Left ventricle myocardium superior (tissue), 1 donor: Measurements from ENCODE around the gene NKX1-2. TPM values are rescaled to one million over a fixed set of nuclear protein-coding genes. Genes with fewer than 3 reads are reported as not detected.

Experiments used
- ATAC-seq: fragments of 200-7000 bp; cut with Tn5 transposase; one replicate; pipeline ENCODE4 v1.9.1; 2020; ENCODE audit warnings: mild to moderate bottlenecking, moderate library complexity
- DNase-seq: peaks from one replicate; pipeline ENCODE4 v3.0.0-alpha.2; 2020
- intact Hi-C: fragments of 100-400 bp; cut with micrococcal nuclease; formaldehyde crosslinking; loops from one replicate; pipeline ENCODE4 v1.11.0; 2022
- long read RNA-seq: library from polyadenylated mRNA; unstranded; transcript quantifications from one replicate; pipeline ENCODE4 v2.0.0, GENCODE V29; 2021
- total RNA-seq: library from RNA; stranded (reverse); fragmentation: NEBNext Ultra II Directional; extraction: Animal tissue kit (Norgen Biotek cat#: 25700); gene quantifications from one replicate; pipeline ENCODE4 v1.2.1, GENCODE V29; 2021
- donor health status: DM: no; HTN: yes; CAD: no; lungs with severe emphysema.

NKX1-2 gene
- total RNA-seq: not detected
- long read RNA-seq: 0 reads

- DNase-seq (no peak), ATAC-seq (peak; percentile 46)
- intact Hi-C loops: no loop called here
These were observed at the start of gene NKX1-2 for GRCh38 chr10:124450012-124450782. NKX1-2 (minus strand) TSS chr10:124450035; CDS start chr10:124449943, 92 bp downstream.

DNA sequence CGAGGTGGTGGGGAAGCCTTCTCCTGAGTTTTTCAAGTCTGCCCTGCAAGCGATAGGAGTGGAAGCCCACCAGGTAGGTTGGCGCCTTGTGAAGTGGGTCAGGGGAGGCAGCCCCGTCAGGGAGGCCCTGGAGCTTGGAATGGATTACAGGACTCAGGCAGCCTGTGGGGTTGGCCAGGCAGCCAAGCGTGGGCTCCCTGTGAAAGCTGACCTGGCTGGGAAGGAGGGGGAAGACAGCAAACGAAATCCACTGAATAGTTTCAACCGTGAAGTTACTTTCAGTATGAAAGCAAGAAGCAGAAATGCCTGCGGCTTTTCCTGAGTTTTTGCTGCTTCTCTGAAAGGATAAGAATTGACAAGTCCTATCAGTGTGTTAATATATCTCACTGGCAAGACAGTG lies 48.2 kb upstream of the NKX1-2 start:
- ATAC-seq: no peak
- DNase-seq: no peak
- intact Hi-C loops: no loop called here

DNA sequence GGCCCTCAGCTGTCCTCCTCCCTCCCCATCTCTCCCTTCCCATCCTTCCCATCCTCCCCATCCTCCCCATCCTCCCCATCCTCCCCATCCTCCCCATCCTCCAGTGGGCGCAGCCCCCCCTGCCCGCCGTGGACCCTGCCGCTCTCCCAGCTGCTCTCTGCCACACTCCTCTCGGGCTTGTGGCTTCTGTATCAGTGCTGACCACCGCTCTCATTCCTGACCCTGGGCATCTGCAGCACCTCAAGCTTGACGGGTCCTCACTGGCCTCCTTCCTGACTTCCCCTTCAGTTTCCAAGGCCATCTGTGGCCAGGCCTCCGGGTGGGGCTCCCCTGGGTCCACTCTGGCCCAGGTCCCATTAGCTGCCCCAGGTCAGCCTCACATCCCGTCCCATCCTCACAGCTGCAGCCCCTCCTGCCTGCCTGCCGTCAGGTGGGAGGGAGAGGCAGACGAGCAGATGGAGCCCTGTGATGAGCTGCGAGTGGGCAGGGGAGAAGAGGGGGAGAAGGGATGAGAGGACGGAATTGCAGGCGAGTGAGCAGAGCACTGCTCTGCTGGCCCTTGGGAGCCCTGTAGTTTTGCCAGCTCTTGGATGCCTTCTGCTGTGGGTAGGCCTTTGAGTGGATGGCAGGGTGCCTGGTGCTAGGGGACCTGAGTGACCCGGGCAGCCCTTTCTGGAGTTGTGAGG lies 47.5 kb upstream of the NKX1-2 start:
- intact Hi-C loops: no loop called here
- DNase-seq: peak; percentile 76
- ATAC-seq: peak; percentile 96

- DNase-seq (no peak), ATAC-seq (no peak)
- intact Hi-C loops: no loop called here
These were observed 46.8 kb upstream of the NKX1-2 start for GRCh38 chr10:124496620-124497019.

GRCh38 chr10:124496150-124496549 lies 46.3 kb upstream of the NKX1-2 start:
- ATAC-seq: no peak

GRCh38 chr10:124495725-124496124 lies 45.9 kb upstream of the NKX1-2 start:
- intact Hi-C loops: no loop called here
- ATAC-seq: no peak
- DNase-seq: no peak

More at GRCh38 chr10:124496150-124496549, 46.3 kb upstream of the NKX1-2 start:
- DNase-seq: no peak
- intact Hi-C loops: no loop called here

GRCh38 chr10:124495162-124495561 lies 45.3 kb upstream of the NKX1-2 start:
- no peak for ATAC-seq
- DNase-seq: no peak
- intact Hi-C loops: no loop called here

GRCh38 chr10:124494046-124494807 lies 44.4 kb upstream of the NKX1-2 start:
- ATAC-seq (no peak), DNase-seq (no peak)
- intact Hi-C loops: no loop called here

DNA sequence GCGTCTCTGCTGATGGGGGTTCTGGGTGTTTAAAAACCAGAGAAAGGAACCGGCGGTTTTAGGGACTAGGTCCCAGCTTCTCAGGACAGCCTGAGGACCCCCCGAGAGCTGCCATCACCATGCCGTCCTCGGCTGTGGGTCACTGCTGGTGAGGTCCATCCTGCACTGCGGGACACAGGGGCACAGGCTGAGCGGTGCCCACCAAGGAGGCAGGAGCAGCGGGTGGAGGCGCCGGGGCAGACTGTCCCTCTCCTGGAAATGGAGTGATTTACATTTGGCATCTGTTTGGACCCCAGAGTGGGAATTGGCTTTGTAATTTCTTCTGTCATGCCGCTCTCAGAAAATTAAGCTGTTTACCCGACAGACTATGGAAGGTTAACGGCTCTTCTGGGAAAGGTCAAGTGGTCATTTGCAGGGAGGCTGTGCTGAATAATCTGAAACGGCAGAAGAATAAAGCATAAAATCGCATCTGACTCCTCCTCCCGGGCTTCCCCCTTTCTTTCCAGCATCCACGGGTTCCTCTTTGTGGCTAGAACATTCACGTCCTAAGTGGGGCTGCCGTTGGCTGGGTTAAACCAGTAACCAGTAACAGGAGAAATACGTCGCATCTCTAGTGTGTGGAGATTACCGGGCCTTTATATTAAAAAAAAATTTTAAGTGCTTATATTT lies 43.5 kb upstream of the NKX1-2 start:
- ATAC-seq (no peak), DNase-seq (no peak)
- intact Hi-C loops: no loop called here

GRCh38 chr10:124492266-124492665 lies 42.4 kb upstream of the NKX1-2 start:
- no peak for ATAC-seq
- no peak for DNase-seq
- intact Hi-C loops: no loop called here

GRCh38 chr10:124491105-124491504 lies 41.3 kb upstream of the NKX1-2 start:
- intact Hi-C loops: no loop called here
- ATAC-seq: no peak

GRCh38 chr10:124486635-124487034 lies 36.8 kb upstream of the NKX1-2 start:
- intact Hi-C loops: no loop called here
- DNase-seq: no peak
- ATAC-seq: no peak

More at GRCh38 chr10:124491105-124491504, 41.3 kb upstream of the NKX1-2 start:
- no peak for DNase-seq

GRCh38 chr10:124484661-124485060 lies 34.8 kb upstream of the NKX1-2 start:
- ATAC-seq (no peak), DNase-seq (no peak)
- intact Hi-C loops: no loop called here

DNA sequence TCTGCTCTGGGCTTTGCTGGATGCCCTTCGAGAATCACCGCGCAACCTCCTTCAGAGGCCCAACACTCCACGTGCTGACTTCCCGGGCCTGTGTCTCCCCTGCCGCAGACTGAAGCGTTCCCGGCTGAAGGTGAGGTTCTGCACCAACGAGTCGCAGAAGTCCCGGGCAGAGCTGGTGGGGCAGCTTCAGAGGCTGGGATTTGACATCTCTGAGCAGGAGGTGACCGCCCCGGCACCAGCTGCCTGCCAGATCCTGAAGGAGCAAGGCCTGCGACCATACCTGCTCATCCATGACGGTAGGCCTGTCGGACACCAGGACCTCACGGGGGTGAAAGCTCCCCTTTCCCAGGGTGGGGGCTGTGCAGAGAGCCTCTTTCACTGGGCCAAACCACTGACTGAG lies 34.2 kb upstream of the NKX1-2 start:
- ATAC-seq (no peak), DNase-seq (no peak)
- intact Hi-C loops: no loop called here

GRCh38 chr10:124482876-124483275 lies 33.0 kb upstream of the NKX1-2 start:
- no peak for DNase-seq

GRCh38 chr10:124482236-124482800 lies 32.5 kb upstream of the NKX1-2 start:
- intact Hi-C loops: no loop called here
- ATAC-seq: no peak
- DNase-seq: no peak

More at GRCh38 chr10:124482876-124483275, 33.0 kb upstream of the NKX1-2 start:
- no peak for ATAC-seq
- intact Hi-C loops: no loop called here

- intact Hi-C loops: no loop called here
- ATAC-seq: no peak
These were observed 31.9 kb upstream of the NKX1-2 start for GRCh38 chr10:124481717-124482116.

GRCh38 chr10:124480860-124481259 lies 31.0 kb upstream of the NKX1-2 start:
- intact Hi-C loops: no loop called here
- DNase-seq (no peak), ATAC-seq (no peak)

More at GRCh38 chr10:124481717-124482116, 31.9 kb upstream of the NKX1-2 start:
- DNase-seq: no peak

GRCh38 chr10:124478515-124478914 lies 28.7 kb upstream of the NKX1-2 start:
- DNase-seq (no peak), ATAC-seq (no peak)
- intact Hi-C loops: no loop called here
